ENCODE data around the gene KCTD15. TPM values are rescaled to one million over a fixed set of nuclear protein-coding genes. Genes with fewer than 3 reads are reported as not detected.

Gene KCTD15
- total and polyA plus RNA-seq, 2 donors (not counting 1 experiment from before 2014, with no cell fraction given), result 0.54 to 0.81 TPM

GRCh38 chr19:33864311-33864850 is 67.7 kb downstream of the KCTD15 start:
- intact Hi-C loops (cut with micrococcal nuclease), result no loop called here
- Mint-ChIP-seq H3K27me3 (peaks cover 13% of the 10 kb centered on the region), H3K4me3 (no peak overlapping the region), H3K4me1 (no peaks in the 10 kb centered on the region), H3K27ac (no peak overlapping the region), H3K9me3 (ENCODE audit: insufficient read depth) (no peaks in the 10 kb centered on the region)
- H3K27ac ChIP-seq (ENCODE audit: low read length in 2 of 2), result no peak overlapping the region
- CTCF ChIA-PET, result no interaction called here
- no peak overlapping the region for H2AFZ ChIP-seq (ENCODE audit: insufficient read depth, low read depth, low read length, poor library complexity, severe bottlenecking)
- no peaks in the 10 kb centered on the region for H3K36me3 ChIP-seq (replicated peaks in 1 of 2; ENCODE audit: control extremely low read depth in 1 of 2, control insufficient read depth in 1 of 2, extremely low read depth in 1 of 2, insufficient read depth in 2 of 2, low read length in 1 of 2)
- H3K27me3 ChIP-seq (replicated peaks in 1 of 4; ENCODE audit: control extremely low read depth in 1 of 4, control insufficient read depth in 3 of 4, insufficient read depth in 4 of 4, low read length in 3 of 4), result peaks cover 0 to 5% (median 0%) of the 10 kb centered on the region in 4 experiments
- TF ChIP-seq EZH2 (IDR thresholded peaks at IDR 0.05; ENCODE audit: borderline replicate concordance, insufficient read depth, low read depth, low read length, poor library complexity, severe bottlenecking), result no peak
- TF ChIP-seq CTCF (IDR thresholded peaks at IDR 0.05), result no peak
- H3K4me3 ChIP-seq (ENCODE audit: control extremely low read depth in 1 of 5, extremely low read depth in 1 of 5, insufficient read depth in 1 of 5, low read depth in 2 of 5, low read length in 4 of 5), result no peak overlapping the region
- WGBS (ENCODE audit: insufficient coverage), result 93% methylated on average over 3 of the region's 3 CpGs
- DNase-seq, result no peak
- peaks cover 0 to 5% (median 0%) of the 10 kb centered on the region in 3 donors for H3K9me3 ChIP-seq (ENCODE audit: control extremely low read depth in 1 of 3, control insufficient read depth in 2 of 3, insufficient read depth in 1 of 3, low read length in 2 of 3)
- POLR2A ChIA-PET, result no interaction called here
- ATAC-seq (ENCODE audit: low read depth), result no peak
- no peaks in the 10 kb centered on the region for H3K4me1 ChIP-seq (ENCODE audit: control insufficient read depth in 2 of 2, insufficient read depth in 2 of 2, low read length in 2 of 2)
- no peak overlapping the region for H3K4me2 ChIP-seq (replicated peaks; ENCODE audit: low read depth, low read length, poor library complexity, severe bottlenecking)
- H3K9ac ChIP-seq (ENCODE audit: low read length), result no peak overlapping the region
- H3K79me2 ChIP-seq (ENCODE audit: control insufficient read depth, insufficient read depth, low read length), result no peaks in the 10 kb centered on the region
- no peaks in the 10 kb centered on the region for H4K20me1 ChIP-seq (ENCODE audit: control insufficient read depth, insufficient read depth, low read length, poor library complexity, severe bottlenecking)

GRCh38 chr19:33865306-33865705 is 68.6 kb downstream of the KCTD15 start:
- WGBS (ENCODE audit: insufficient coverage), result 93% methylated on average over 10 of the region's 10 CpGs
- Histone ChIP-seq H3K36me3 (replicated peaks in 1 of 2; ENCODE audit: control extremely low read depth in 1 of 2, control insufficient read depth in 1 of 2, extremely low read depth in 1 of 2, insufficient read depth in 2 of 2, low read length in 1 of 2) (no peaks in the 10 kb centered on the region), H3K27ac (ENCODE audit: low read length in 2 of 2) (no peak overlapping the region), H3K79me2 (ENCODE audit: control insufficient read depth, insufficient read depth, low read length) (no peaks in the 10 kb centered on the region), H3K4me1 (ENCODE audit: control insufficient read depth in 2 of 2, insufficient read depth in 2 of 2, low read length in 2 of 2) (no peaks in the 10 kb centered on the region), H2AFZ (ENCODE audit: insufficient read depth, low read depth, low read length, poor library complexity, severe bottlenecking) (no peak overlapping the region), H3K9me3 (ENCODE audit: control extremely low read depth in 1 of 3, control insufficient read depth in 2 of 3, insufficient read depth in 1 of 3, low read length in 2 of 3) (peaks cover 0 to 5% (median 0%) of the 10 kb centered on the region in 3 donors), H4K20me1 (ENCODE audit: control insufficient read depth, insufficient read depth, low read length, poor library complexity, severe bottlenecking) (no peaks in the 10 kb centered on the region), H3K4me2 (replicated peaks; ENCODE audit: low read depth, low read length, poor library complexity, severe bottlenecking) (no peak overlapping the region), H3K27me3 (replicated peaks in 1 of 4; ENCODE audit: control extremely low read depth in 1 of 4, control insufficient read depth in 3 of 4, insufficient read depth in 4 of 4, low read length in 3 of 4) (peaks cover 0 to 5% (median 0%) of the 10 kb centered on the region in 4 experiments), H3K9ac (ENCODE audit: low read length) (no peak overlapping the region), H3K4me3 (ENCODE audit: control extremely low read depth in 1 of 5, extremely low read depth in 1 of 5, insufficient read depth in 1 of 5, low read depth in 2 of 5, low read length in 4 of 5) (no peak overlapping the region)
- no peak for TF ChIP-seq EZH2 (IDR thresholded peaks at IDR 0.05; ENCODE audit: borderline replicate concordance, insufficient read depth, low read depth, low read length, poor library complexity, severe bottlenecking)
- TF ChIP-seq CTCF (IDR thresholded peaks at IDR 0.05), result no peak
- no peak for ATAC-seq (ENCODE audit: low read depth)
- ChIA-PET CTCF (no interaction called here), POLR2A (no interaction called here)
- no peak overlapping the region for H3K4me3 Mint-ChIP-seq
- no peak for DNase-seq
- H3K9me3 Mint-ChIP-seq (ENCODE audit: insufficient read depth), result no peaks in the 10 kb centered on the region
- intact Hi-C loops (cut with micrococcal nuclease), result no loop called here
- H3K4me1 Mint-ChIP-seq, result no peaks in the 10 kb centered on the region
- peaks cover 15% of the 10 kb centered on the region for H3K27me3 Mint-ChIP-seq
- no peak overlapping the region for H3K27ac Mint-ChIP-seq

Other genes starting within 250 kb of the KCTD15 start
- gene CHST8, start 174.9 kb upstream of the KCTD15 start, total RNA-seq, result not detected in 2 replicates
- gene CHST8, start 174.9 kb upstream of the KCTD15 start, polyA plus RNA-seq, result not detected in 2 replicates